Neuronal stem cell (in vitro differentiated cells): Measurements from ENCODE around the gene PDCD7.
A peak's percentile ranks its signal among the peaks of the same experiment; 100 is the strongest.

Source experiments
- DNase-seq: peaks from one replicate; pipeline ENCODE4 v3.0.0-alpha.2; 2013; ENCODE audit warnings: low spot score
- H2AFZ ChIP-seq: one replicate; pipeline ENCODE4 v1.6.1; 2013; ENCODE audit warnings: mild to moderate bottlenecking, low read length, inconsistent platforms
- H2AK5ac ChIP-seq: 2 replicates; pipeline ENCODE4 v1.6.1; 2013; ENCODE audit warnings: low read depth, mild to moderate bottlenecking, inconsistent platforms, low read length, moderate library complexity, mixed read lengths
- H2BK120ac ChIP-seq: 2 replicates; pipeline ENCODE4 v1.6.1; 2013; ENCODE audit warnings: low read depth, mild to moderate bottlenecking, inconsistent platforms, low read length, moderate library complexity, mixed read lengths
- H2BK12ac ChIP-seq: one replicate; pipeline ENCODE4 v1.6.1; 2013; ENCODE audit warnings: low read length, inconsistent platforms
- H2BK15ac ChIP-seq: 2 replicates; pipeline ENCODE4 v1.6.1; 2013; ENCODE audit warnings: mild to moderate bottlenecking, low read length, inconsistent platforms, mixed read lengths
- H2BK5ac ChIP-seq: one replicate; pipeline ENCODE4 v1.6.1; 2013; ENCODE audit warnings: inconsistent platforms, mild to moderate bottlenecking, low read length, moderate library complexity
- H3K14ac ChIP-seq: one replicate; pipeline ENCODE4 v1.6.1; 2013; ENCODE audit warnings: low read length, inconsistent platforms
- H3K18ac ChIP-seq: 2 replicates; pipeline ENCODE4 v1.6.1; 2013; ENCODE audit warnings: low read length, inconsistent platforms
- H3K23ac ChIP-seq: 2 replicates; pipeline ENCODE4 v1.6.1; 2013; ENCODE audit warnings: low read depth, mild to moderate bottlenecking, mixed read lengths, low read length, inconsistent platforms; ENCODE audit not compliant: poor library complexity
- H3K27ac ChIP-seq: replicated peaks from 3 replicates; pipeline ENCODE4 v1.5.1; 2013; ENCODE audit warnings: low read length, inconsistent platforms
- H3K27me3 ChIP-seq, 3 experiments: 2 replicates each; pipeline ENCODE4 v1.6.1; 2013; ENCODE audit warnings: low read length in 3 of 3, mild to moderate bottlenecking in 2 of 3, inconsistent platforms in 1 of 3, low read depth in 1 of 3, mixed read lengths in 1 of 3, moderate library complexity in 1 of 3; ENCODE audit not compliant: control insufficient read depth in 3 of 3, insufficient read depth in 3 of 3
- H3K36me3 ChIP-seq, 2 donors: replicated peaks in 1 of 2; 2 replicates each; pipeline ENCODE4 v1.6.1; 2013; ENCODE audit warnings: low read length in 2 of 2; ENCODE audit not compliant: control insufficient read depth in 2 of 2, insufficient read depth in 2 of 2
- H3K4ac ChIP-seq: 2 replicates; pipeline ENCODE4 v1.6.1; 2013; ENCODE audit warnings: inconsistent platforms, mild to moderate bottlenecking, low read length, moderate library complexity
- H3K4me1 ChIP-seq, 2 donors: 1 replicate in 1 of 2; 2 replicates in 1 of 2; pipeline ENCODE4 v1.6.1; 2013; ENCODE audit warnings: low read length in 2 of 2, low read depth in 1 of 2; ENCODE audit not compliant: control insufficient read depth in 2 of 2, insufficient read depth in 1 of 2
- H3K4me2 ChIP-seq: one replicate; pipeline ENCODE4 v1.6.1; 2013; ENCODE audit warnings: mild to moderate bottlenecking, low read length, inconsistent platforms; ENCODE audit not compliant: insufficient read depth, poor library complexity, severe bottlenecking
- H3K4me3 ChIP-seq, 2 donors: 2 replicates each; pipeline ENCODE4 v1.5.1; 2013; ENCODE audit warnings: low read length in 2 of 2, mild to moderate bottlenecking in 2 of 2, inconsistent platforms in 1 of 2, moderate library complexity in 1 of 2
- H3K79me1 ChIP-seq: one replicate; pipeline ENCODE4 v1.6.1; 2013; ENCODE audit warnings: low read depth, mild to moderate bottlenecking, inconsistent platforms, low read length, moderate library complexity
- H3K9ac ChIP-seq: one replicate; pipeline ENCODE4 v1.6.1; 2013; ENCODE audit warnings: mild to moderate bottlenecking, low read depth, low read length, inconsistent platforms; ENCODE audit not compliant: poor library complexity
- H3K9me3 ChIP-seq, 2 donors: replicated peaks in 1 of 2; 2 replicates each; pipeline versions ENCODE3 to v1.6.1; 2013; ENCODE audit warnings: low read length in 2 of 2, mild to moderate bottlenecking in 2 of 2, inconsistent platforms in 1 of 2, low read depth in 1 of 2, mixed read lengths in 1 of 2, moderate library complexity in 1 of 2; ENCODE audit not compliant: control insufficient read depth in 2 of 2, insufficient read depth in 1 of 2
- H4K8ac ChIP-seq: one replicate; pipeline ENCODE4 v1.6.1; 2013; ENCODE audit warnings: low read depth, mild to moderate bottlenecking, inconsistent platforms, low read length, moderate library complexity
- H4K91ac ChIP-seq: one replicate; pipeline ENCODE4 v1.6.1; 2013; ENCODE audit warnings: low read length, low read depth, mild to moderate bottlenecking, inconsistent platforms; ENCODE audit not compliant: poor library complexity
- WGBS, 2 donors: extraction: QIAGEN DNeasy Blood & Tissue Kit; methylation state at CpG; one replicate each; pipeline ENCODE4 v1.1.7; 2013; ENCODE audit warnings: missing lambda C conversion rate in 2 of 2, mixed read lengths in 1 of 2; ENCODE audit not compliant: insufficient read length in 2 of 2, insufficient replicate concordance in 1 of 2; ENCODE audit errors: extremely low coverage in 2 of 2; 5-methylcytosine and 5-hydroxymethylcytosine counted together

The PDCD7 gene

DNA sequence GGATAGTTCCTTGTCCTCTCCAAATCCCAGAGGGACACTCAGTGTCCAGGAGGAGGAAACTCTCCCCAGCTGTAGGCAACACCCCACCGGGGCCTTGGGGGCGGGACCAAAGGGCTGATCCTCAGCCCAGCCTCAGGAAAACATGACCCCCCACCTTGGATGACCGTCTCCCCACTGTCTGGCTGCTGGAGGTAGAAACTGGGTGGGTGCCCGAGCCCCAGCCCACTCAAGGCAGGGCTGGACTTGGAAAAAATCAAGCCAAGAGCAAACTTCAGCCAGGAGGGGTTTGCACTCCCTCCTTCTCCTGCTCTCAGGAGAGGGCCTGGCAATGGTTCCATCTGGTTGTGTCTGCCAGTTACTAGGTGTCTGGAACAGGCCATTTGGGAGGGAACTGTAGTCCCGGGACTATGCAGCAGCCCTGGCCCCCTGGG, 62.2 kb downstream of the PDCD7 start:
- Histone ChIP-seq H2AFZ (no peak overlapping the region), H3K27ac (no peak overlapping the region), H2AK5ac (no peak overlapping the region), H2BK12ac (no peak overlapping the region), H3K4me2 (no peak overlapping the region), H3K4me3 (no peak overlapping the region), H3K79me1 (no peaks in the 10 kb centered on the region), H4K8ac (no peak overlapping the region), H3K14ac (peak overlapping the region; percentile 14), H3K18ac (peak overlapping the region; percentile 63), H3K27me3 (peaks cover 0 to 38% (median 0%) of the 10 kb centered on the region in 3 experiments), H3K9me3 (peaks cover 2 to 4% of the 10 kb centered on the region in 2 donors), H4K91ac (no peak overlapping the region), H3K4me1 (peaks cover 8 to 15% of the 10 kb centered on the region in 2 donors), H3K4ac (no peak overlapping the region), H3K9ac (no peak overlapping the region), H2BK120ac (no peak overlapping the region), H2BK5ac (no peak overlapping the region), H2BK15ac (no peak overlapping the region), H3K23ac (no peak overlapping the region), H3K36me3 (no peaks in the 10 kb centered on the region)
- no peak for DNase-seq
- no CpG with 5 or more reads among the region's 5 CpGs for WGBS, 2 donors

GRCh38 chr15:65069779-65070546, 63.6 kb downstream of the PDCD7 start:
- Histone ChIP-seq H3K4ac (no peak overlapping the region), H3K36me3 (no peaks in the 10 kb centered on the region), H3K9me3 (peaks cover 2 to 4% of the 10 kb centered on the region in 2 donors), H2BK120ac (no peak overlapping the region), H3K9ac (no peak overlapping the region), H3K4me3 (no peak overlapping the region), H3K79me1 (no peaks in the 10 kb centered on the region), H3K14ac (no peak overlapping the region), H3K27me3 (peaks cover 0 to 46% (median 0%) of the 10 kb centered on the region in 3 experiments), H3K4me2 (no peak overlapping the region), H2AFZ (no peak overlapping the region), H4K91ac (no peak overlapping the region), H2BK5ac (no peak overlapping the region), H3K4me1 (peaks cover 8 to 22% of the 10 kb centered on the region in 2 donors), H3K27ac (no peak overlapping the region), H2AK5ac (no peak overlapping the region), H2BK12ac (no peak overlapping the region), H3K18ac (no peak overlapping the region), H3K23ac (no peak overlapping the region), H4K8ac (no peak overlapping the region), H2BK15ac (peak overlapping the region; percentile 81)
- no CpG with 5 or more reads among the region's 5 CpGs for WGBS, 2 donors
- DNase-seq = no peak

DNA sequence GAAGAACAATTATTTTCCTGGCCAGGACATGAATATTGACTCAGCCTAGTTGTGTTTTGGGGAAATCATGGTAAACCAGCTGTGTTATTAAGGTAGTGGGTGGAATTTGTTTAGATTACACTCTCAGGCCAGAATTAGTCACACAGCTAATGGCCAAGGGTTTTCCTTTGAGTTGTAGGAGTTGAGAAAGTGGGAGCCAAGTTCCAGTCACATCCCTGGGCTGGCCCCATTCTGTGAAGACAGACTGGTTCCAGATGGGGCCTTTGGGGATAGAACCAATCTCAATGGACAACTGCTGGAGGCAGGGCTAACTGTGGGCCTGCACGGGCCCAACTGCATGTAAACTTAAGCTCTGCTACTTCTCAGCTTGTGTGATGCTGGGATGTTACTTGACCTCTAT, 64.4 kb downstream of the PDCD7 start:
- no peak overlapping the region for H4K8ac ChIP-seq
- H3K4me2 ChIP-seq = no peak overlapping the region
- peak overlapping the region; percentile 81 for H2BK15ac ChIP-seq
- H3K27me3 ChIP-seq = peaks cover 0 to 47% (median 0%) of the 10 kb centered on the region in 3 experiments
- H4K91ac ChIP-seq = peak overlapping the region; percentile 46
- H3K9me3 ChIP-seq = peaks cover 2 to 4% of the 10 kb centered on the region in 2 donors
- H3K27ac ChIP-seq = no peak overlapping the region
- no peak overlapping the region for H3K9ac ChIP-seq
- no peak overlapping the region for H2AK5ac ChIP-seq
- no peak overlapping the region for H3K23ac ChIP-seq
- no peak overlapping the region for H2AFZ ChIP-seq
- H3K4ac ChIP-seq = no peak overlapping the region
- peaks cover 8 to 23% of the 10 kb centered on the region in 2 donors for H3K4me1 ChIP-seq
- H3K79me1 ChIP-seq = no peaks in the 10 kb centered on the region
- H2BK12ac ChIP-seq = no peak overlapping the region
- no peak overlapping the region for H3K18ac ChIP-seq
- H2BK5ac ChIP-seq = no peak overlapping the region
- H3K36me3 ChIP-seq = no peaks in the 10 kb centered on the region
- H3K14ac ChIP-seq = no peak overlapping the region
- H2BK120ac ChIP-seq = no peak overlapping the region
- no CpG with 5 or more reads among the region's 1 CpG for WGBS, 2 donors
- H3K4me3 ChIP-seq = no peak overlapping the region
- no peak for DNase-seq

DNA sequence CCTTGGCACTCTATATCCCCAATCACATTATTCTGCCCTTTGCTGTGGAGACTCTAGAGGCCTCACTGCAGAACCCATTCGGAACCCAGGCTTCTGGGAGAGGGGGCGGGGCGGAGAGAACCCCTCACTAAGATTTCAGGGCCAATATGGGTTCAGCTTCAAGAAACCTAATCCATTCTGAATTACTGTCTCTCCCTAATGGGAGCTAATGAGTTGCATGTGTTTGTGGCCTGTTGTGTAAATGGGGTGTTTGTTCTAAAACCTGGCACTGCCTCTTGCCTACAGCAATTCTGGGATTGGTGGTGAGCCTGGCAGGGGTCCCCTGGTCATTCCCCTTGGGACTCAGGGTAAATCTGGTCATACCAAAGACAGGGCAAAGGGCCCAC, 65.2 kb downstream of the PDCD7 start:
- H3K4me3 ChIP-seq = no peak overlapping the region
- H2BK15ac ChIP-seq = peak overlapping the region; percentile 31
- H3K36me3 ChIP-seq = no peaks in the 10 kb centered on the region
- H3K27me3 ChIP-seq = peaks cover 0 to 51% (median 0%) of the 10 kb centered on the region in 3 experiments
- H4K8ac ChIP-seq = no peak overlapping the region
- H3K9me3 ChIP-seq = peaks cover 2 to 3% of the 10 kb centered on the region in 2 donors
- no peak overlapping the region for H3K9ac ChIP-seq
- no peak overlapping the region for H2BK5ac ChIP-seq
- no peak overlapping the region for H3K14ac ChIP-seq
- H3K27ac ChIP-seq = no peak overlapping the region
- no peak overlapping the region for H3K18ac ChIP-seq
- H3K4ac ChIP-seq = no peak overlapping the region
- H2BK120ac ChIP-seq = peak overlapping the region; percentile 5
- H2AK5ac ChIP-seq = no peak overlapping the region
- no peaks in the 10 kb centered on the region for H3K79me1 ChIP-seq
- H4K91ac ChIP-seq = no peak overlapping the region
- peak overlapping the region; percentile 65 for H2AFZ ChIP-seq
- H2BK12ac ChIP-seq = no peak overlapping the region
- no CpG with 5 or more reads among the region's 3 CpGs for WGBS, 2 donors
- peaks cover 8 to 23% of the 10 kb centered on the region in 2 donors for H3K4me1 ChIP-seq
- DNase-seq = no peak
- no peak overlapping the region for H3K23ac ChIP-seq
- peak overlapping the region; percentile 73 for H3K4me2 ChIP-seq
